Ramos (cell line): ENCODE measurements around the gene DNAJC1.

Source experiments
- in situ Hi-C: fragments of 300-500 bp; cut with MboI; formaldehyde crosslinking; loops from one replicate; pipeline ENCODE4 v1.14.3; 2022; ENCODE audit warnings: low sequenced_read_pairs; ENCODE audit not compliant: unreplicated experiment

DNAJC1 gene

GRCh38 chr10:22010973-22011408 is 7.5 kb upstream of the DNAJC1 start:
- in situ Hi-C loops: loop anchor here (25.0 kb wide), 1 partner anchor 401 kb away; no protein-coding TSS in a partner anchor

- in situ Hi-C loops: loop anchor here (25.0 kb wide), 1 partner anchor 402 kb away; no protein-coding TSS in a partner anchor
Measured at GRCh38 chr10:22010539-22010938, 7.0 kb upstream of the DNAJC1 start.

- in situ Hi-C loops: loop anchor here (25.0 kb wide), 1 partner anchor 406 kb away; no protein-coding TSS in a partner anchor
Measured at GRCh38 chr10:22006379-22006884, 2.9 kb upstream of the DNAJC1 start.

- in situ Hi-C loops: loop anchor here (25.0 kb wide), 1 partner anchor 407 kb away; no protein-coding TSS in a partner anchor
Measured at GRCh38 chr10:22005763-22006162, 2.2 kb upstream of the DNAJC1 start.

- in situ Hi-C loops: loop anchor here (25.0 kb wide), 1 partner anchor 408 kb away; no protein-coding TSS in a partner anchor
Measured at GRCh38 chr10:22003964-22004281, 393 bp upstream of the DNAJC1 start.

GRCh38 chr10:22002591-22003176 is 846 bp downstream of the DNAJC1 start:
- in situ Hi-C loops: loop anchor here (25.0 kb wide), 1 partner anchor 410 kb away; no protein-coding TSS in a partner anchor

GRCh38 chr10:21995557-21995956 is 8.0 kb downstream of the DNAJC1 start:
- in situ Hi-C loops: loop anchor here (10.0 kb wide), 1 partner anchor 1069 kb away; no protein-coding TSS in a partner anchor

GRCh38 chr10:21993360-21994001 is 10.0 kb downstream of the DNAJC1 start:
- in situ Hi-C loops: loop anchor here (5.0 to 10.0 kb wide), 2 partner anchors 994 to 1071 kb away; no protein-coding TSS in a partner anchor

- in situ Hi-C loops: loop anchor here (5.0 to 10.0 kb wide), 2 partner anchors 996 to 1073 kb away; no protein-coding TSS in a partner anchor
Measured at GRCh38 chr10:21991785-21992184, 11.7 kb downstream of the DNAJC1 start.

- in situ Hi-C loops: loop anchor here (5.0 to 10.0 kb wide), 2 partner anchors 997 to 1074 kb away; no protein-coding TSS in a partner anchor
Measured at GRCh38 chr10:21990449-21990848, 13.1 kb downstream of the DNAJC1 start.

- in situ Hi-C loops: loop anchor here (5.0 to 10.0 kb wide), 2 partner anchors 998 to 1075 kb away; no protein-coding TSS in a partner anchor
Measured at GRCh38 chr10:21989453-21990154, 13.9 kb downstream of the DNAJC1 start.

GRCh38 chr10:21985541-21985940 is 18.0 kb downstream of the DNAJC1 start:
- in situ Hi-C loops: no loop called here

- in situ Hi-C loops: no loop called here
Measured at GRCh38 chr10:21981118-21981517, 22.4 kb downstream of the DNAJC1 start.

- in situ Hi-C loops: no loop called here
Measured at GRCh38 chr10:21980691-21981090, 22.8 kb downstream of the DNAJC1 start.

- in situ Hi-C loops: no loop called here
Measured at GRCh38 chr10:21978191-21978862, 25.2 kb downstream of the DNAJC1 start.

- in situ Hi-C loops: no loop called here
Measured at GRCh38 chr10:21976739-21977138, 26.8 kb downstream of the DNAJC1 start.

GRCh38 chr10:21976280-21976679 is 27.2 kb downstream of the DNAJC1 start:
- in situ Hi-C loops: no loop called here

- in situ Hi-C loops: no loop called here
Measured at GRCh38 chr10:21975378-21975990, 28.0 kb downstream of the DNAJC1 start.

GRCh38 chr10:21972584-21972983 is 30.9 kb downstream of the DNAJC1 start:
- in situ Hi-C loops: no loop called here
